Measurements from ENCODE around the gene ZFPM1. TPM values are rescaled to one million over a fixed set of nuclear protein-coding genes. Genes with fewer than 3 reads are reported as not detected.
A peak's percentile ranks its signal among the peaks of the same experiment; 100 is the strongest.

ZFPM1 gene
- total and polyA plus RNA-seq, 2 experiments from 2014 or later: 0.53 to 2.2 TPM

GRCh38 chr16:88533381-88533917 is 80.4 kb downstream of the ZFPM1 start:
- TF ChIP-seq CREB1 (CRISPR knock-in tag; IDR thresholded peaks at IDR 0.05; ENCODE audit: low read depth) (no peak), ZNF114 (CRISPR knock-in tag; IDR thresholded peaks at IDR 0.05) (no peak), REST (IDR thresholded peaks at IDR 0.05; ENCODE audit: unreplicated experiment) (no peak), JUNB (IDR thresholded peaks at IDR 0.05; ENCODE audit: unreplicated experiment) (no peak), EZH2 (IDR thresholded peaks at IDR 0.05; ENCODE audit: low read depth, unreplicated experiment) (no peak), ZNF331 (CRISPR knock-in tag; IDR thresholded peaks at IDR 0.05; ENCODE audit: low read depth) (no peak), POLR2AphosphoS5 (IDR thresholded peaks at IDR 0.05; ENCODE audit: low read depth) (no peak)
- TF ChIP-seq, protein P1, sequence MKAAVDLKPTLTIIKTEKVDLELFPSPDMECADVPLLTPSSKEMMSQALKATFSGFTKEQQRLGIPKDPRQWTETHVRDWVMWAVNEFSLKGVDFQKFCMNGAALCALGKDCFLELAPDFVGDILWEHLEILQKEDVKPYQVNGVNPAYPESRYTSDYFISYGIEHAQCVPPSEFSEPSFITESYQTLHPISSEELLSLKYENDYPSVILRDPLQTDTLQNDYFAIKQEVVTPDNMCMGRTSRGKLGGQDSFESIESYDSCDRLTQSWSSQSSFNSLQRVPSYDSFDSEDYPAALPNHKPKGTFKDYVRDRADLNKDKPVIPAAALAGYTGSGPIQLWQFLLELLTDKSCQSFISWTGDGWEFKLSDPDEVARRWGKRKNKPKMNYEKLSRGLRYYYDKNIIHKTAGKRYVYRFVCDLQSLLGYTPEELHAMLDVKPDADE (IDR thresholded peaks at IDR 0.05): no peak
- Histone ChIP-seq H4K20me1 (replicated peaks; ENCODE audit: insufficient read depth) (no peaks in the 10 kb centered on the region), H3K4me1 (ENCODE audit: insufficient read depth) (no peaks in the 10 kb centered on the region; the same call in 1 of the 2 replicates), H2AFZ (no peak overlapping the region), H3K4me2 (peak overlapping the region; percentile 76), H3K27ac (ENCODE audit: low read depth) (no peak overlapping the region), H3K9me2 (ENCODE audit: insufficient read depth) (no peaks in the 10 kb centered on the region), H3K36me3 (ENCODE audit: insufficient read depth) (no peaks in the 10 kb centered on the region), H3F3A (replicated peaks; ENCODE audit: low read depth) (peaks cover 5% of the 10 kb centered on the region; the same call in 1 of the 2 replicates), H3K79me2 (replicated peaks; ENCODE audit: insufficient read depth) (no peaks in the 10 kb centered on the region), H3K4me3 (peak overlapping the region; percentile 57), H3K27me3 (ENCODE audit: insufficient read depth) (no peaks in the 10 kb centered on the region)
- Mint-ChIP-seq H3K4me1 (peaks cover 6% of the 10 kb centered on the region), H3K36me3 (ENCODE audit: low read depth) (peaks cover 12% of the 10 kb centered on the region; the same call in 2 of the 3 replicates), H3K27me3 (ENCODE audit: insufficient read depth, low read depth, poor library complexity) (peaks cover 18% of the 10 kb centered on the region), H3K27ac (no peak overlapping the region), H3K9me3 (no peaks in the 10 kb centered on the region; the same call in 2 of the 3 replicates), H3K4me3 (peak overlapping the region; percentile 33; the same call in 2 of the 3 replicates)
- DNase-seq (ENCODE audit: low spot score) (peak; percentile 63), ATAC-seq (peak; percentile 22)

DNA sequence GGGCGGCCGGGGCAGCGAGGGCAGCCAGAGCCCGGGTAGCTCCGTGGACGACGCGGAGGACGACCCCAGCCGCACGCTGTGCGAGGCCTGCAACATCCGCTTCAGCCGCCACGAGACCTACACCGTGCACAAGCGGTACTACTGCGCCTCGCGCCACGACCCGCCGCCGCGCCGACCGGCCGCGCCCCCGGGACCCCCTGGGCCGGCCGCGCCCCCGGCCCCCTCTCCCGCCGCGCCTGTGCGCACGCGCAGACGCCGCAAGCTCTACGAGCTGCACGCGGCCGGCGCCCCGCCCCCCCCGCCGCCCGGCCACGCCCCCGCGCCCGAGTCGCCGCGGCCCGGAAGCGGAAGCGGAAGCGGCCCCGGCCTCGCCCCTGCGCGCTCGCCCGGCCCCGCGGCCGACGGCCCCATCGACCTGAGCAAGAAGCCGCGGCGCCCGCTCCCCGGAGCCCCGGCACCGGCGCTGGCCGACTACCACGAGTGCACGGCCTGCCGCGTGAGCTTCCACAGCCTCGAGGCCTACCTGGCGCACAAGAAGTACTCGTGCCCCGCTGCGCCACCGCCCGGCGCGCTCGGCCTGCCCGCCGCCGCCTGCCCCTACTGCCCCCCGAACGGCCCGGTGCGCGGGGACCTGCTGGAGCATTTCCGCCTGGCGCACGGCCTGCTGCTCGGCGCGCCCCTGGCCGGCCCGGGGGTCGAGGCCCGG is 81.0 kb downstream of the ZFPM1 start:
- Histone ChIP-seq H3K4me3 (peak overlapping the region; percentile 70), H3K79me2 (replicated peaks; ENCODE audit: insufficient read depth) (no peaks in the 10 kb centered on the region), H3K27ac (ENCODE audit: low read depth) (no peak overlapping the region), H3K4me2 (peak overlapping the region; percentile 74; the same call in 1 of the 2 replicates), H3K4me1 (ENCODE audit: insufficient read depth) (no peaks in the 10 kb centered on the region; the same call in 1 of the 2 replicates), H3F3A (replicated peaks; ENCODE audit: low read depth) (peaks cover 5% of the 10 kb centered on the region; the same call in 1 of the 2 replicates), H4K20me1 (replicated peaks; ENCODE audit: insufficient read depth) (no peaks in the 10 kb centered on the region), H3K36me3 (ENCODE audit: insufficient read depth) (no peaks in the 10 kb centered on the region), H3K9me2 (ENCODE audit: insufficient read depth) (no peaks in the 10 kb centered on the region), H2AFZ (no peak overlapping the region), H3K27me3 (ENCODE audit: insufficient read depth) (no peaks in the 10 kb centered on the region)
- Mint-ChIP-seq H3K4me3 (peak overlapping the region; percentile 50; the same call in 2 of the 3 replicates), H3K36me3 (ENCODE audit: low read depth) (peaks cover 9% of the 10 kb centered on the region; the same call in 2 of the 3 replicates), H3K9me3 (no peaks in the 10 kb centered on the region; the same call in 2 of the 3 replicates), H3K4me1 (peaks cover 10% of the 10 kb centered on the region), H3K27ac (no peak overlapping the region), H3K27me3 (ENCODE audit: insufficient read depth, low read depth, poor library complexity) (peaks cover 18% of the 10 kb centered on the region)
- ATAC-seq: peak; percentile 13
- peak; percentile 81 for DNase-seq (ENCODE audit: low spot score)
- TF ChIP-seq POLR2AphosphoS5 (IDR thresholded peaks at IDR 0.05; ENCODE audit: low read depth): peak; percentile 63; the same call in 1 of the 2 replicates
- no peak for TF ChIP-seq JUNB (IDR thresholded peaks at IDR 0.05; ENCODE audit: unreplicated experiment)

Measured in GM23338 (cell line).